NCI-H345 treated with DMSO at 0.1 percent for 48 hours (cell line): ENCODE data around the gene POLR1D.

Experiments
- DNase-seq: peaks from one replicate; lab custom pipeline; 2025; ENCODE audit not compliant: unreplicated experiment; lab: John Stamatoyannopoulos, UW

POLR1D gene

GRCh38 chr13:27670861-27671260, 49.2 kb downstream of the POLR1D start:
- no peak for DNase-seq

- no peak for DNase-seq
Observed at GRCh38 chr13:27672025-27672424, 50.3 kb downstream of the POLR1D start.
